Glomerular visceral epithelial cell (primary cell): ENCODE results near the gene ATP5PD.
"Not testable (repeated sequence)": the region's sequence is repeated elsewhere in the genome, so short reads cannot be mapped to it uniquely, and the experiment has no call there.

Experiments used
- DNase-seq: peaks from one replicate; pipeline ENCODE4 v3.0.0-alpha.2; 2016; ENCODE audit errors: extremely low spot score

The ATP5PD gene

DNA sequence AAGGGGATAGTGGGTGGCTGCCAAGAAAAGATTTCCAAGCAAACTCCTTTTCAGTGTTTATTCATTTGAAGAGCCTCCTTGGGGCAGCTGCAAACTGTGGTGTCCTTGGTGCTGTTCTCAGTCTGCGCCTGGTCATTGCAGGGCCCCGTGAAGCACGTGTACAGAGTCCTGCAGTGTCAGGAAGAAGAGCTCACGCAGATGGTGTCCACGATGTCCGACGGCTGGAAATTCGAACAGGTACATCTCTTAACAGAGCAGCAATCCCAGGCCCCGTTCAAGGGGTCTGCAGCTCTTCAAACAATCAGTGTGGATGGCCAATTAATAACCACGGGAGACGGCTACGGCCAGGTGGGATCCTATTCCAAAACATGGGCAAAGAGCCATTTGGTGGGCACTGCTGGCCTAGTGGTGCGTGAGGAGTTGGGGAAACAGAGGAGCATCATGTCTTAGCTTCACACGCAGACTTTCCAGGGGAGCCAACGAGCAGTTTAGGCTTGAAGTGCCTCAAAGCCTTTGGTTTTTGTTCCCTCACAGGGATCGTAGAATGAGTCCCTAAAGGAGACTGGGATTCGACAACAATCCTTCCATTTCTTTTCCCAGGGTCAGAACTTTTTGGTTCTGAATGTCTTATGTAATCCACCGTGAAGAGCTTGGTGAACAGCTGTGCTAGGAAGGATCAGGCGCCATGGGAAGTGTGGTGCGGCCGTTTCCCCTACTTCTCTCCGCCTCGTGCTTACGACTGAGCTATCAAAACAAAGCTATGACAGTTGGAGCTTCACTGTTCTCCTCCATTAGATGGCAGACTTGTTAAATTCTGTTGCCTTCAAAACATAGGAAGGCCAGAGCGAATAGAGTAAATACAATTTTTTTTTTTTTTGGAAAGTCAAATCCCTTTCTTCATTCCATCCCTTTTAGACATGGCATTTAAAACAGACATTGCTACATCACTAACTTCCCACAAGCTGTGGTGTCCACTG lies 12.9 kb upstream of the ATP5PD start:
- peak; percentile 17 for DNase-seq

DNA sequence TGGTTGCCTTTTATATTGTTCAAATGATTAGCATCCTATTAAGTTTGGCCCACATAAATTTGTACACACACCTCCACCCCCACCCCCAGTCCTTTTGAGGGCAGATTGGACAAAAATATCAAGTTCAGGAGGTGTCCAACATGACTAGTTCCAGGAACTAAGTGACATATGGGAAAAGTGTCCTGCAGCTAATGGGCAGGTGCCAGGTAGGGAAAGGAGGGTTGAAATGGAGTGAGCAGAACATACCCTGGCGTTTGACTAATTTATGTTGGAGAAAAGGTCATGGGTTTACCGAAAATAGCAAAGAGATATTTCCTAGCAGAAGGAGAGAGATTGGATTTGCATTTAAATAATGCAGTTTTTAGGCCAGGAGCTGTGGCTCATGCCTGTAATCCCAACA lies 5.2 kb upstream of the ATP5PD start:
- DNase-seq: no peak

DNA sequence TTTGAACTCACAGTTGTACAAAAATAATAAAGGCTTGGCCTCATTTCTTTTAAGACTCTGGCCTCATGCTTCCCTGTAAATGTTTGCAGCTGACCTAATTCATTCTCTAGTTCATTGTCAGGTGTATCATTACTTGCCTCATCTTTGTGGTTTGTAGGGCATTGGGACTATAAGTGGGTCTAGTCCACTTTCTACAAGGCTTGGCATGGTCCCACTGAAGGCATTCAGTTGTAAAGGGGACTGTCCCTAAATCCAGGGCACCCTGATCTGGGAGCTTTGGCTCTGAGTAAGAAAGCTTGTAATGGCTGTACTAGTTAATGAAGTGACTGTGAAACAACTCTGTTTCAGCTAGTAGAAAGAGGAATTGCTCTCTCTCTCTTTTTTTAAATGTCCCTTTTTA lies 2.9 kb upstream of the ATP5PD start:
- DNase-seq: no peak

- DNase-seq: no peak
These were observed 2.3 kb upstream of the ATP5PD start for GRCh38 chr17:75049057-75049456.

DNA sequence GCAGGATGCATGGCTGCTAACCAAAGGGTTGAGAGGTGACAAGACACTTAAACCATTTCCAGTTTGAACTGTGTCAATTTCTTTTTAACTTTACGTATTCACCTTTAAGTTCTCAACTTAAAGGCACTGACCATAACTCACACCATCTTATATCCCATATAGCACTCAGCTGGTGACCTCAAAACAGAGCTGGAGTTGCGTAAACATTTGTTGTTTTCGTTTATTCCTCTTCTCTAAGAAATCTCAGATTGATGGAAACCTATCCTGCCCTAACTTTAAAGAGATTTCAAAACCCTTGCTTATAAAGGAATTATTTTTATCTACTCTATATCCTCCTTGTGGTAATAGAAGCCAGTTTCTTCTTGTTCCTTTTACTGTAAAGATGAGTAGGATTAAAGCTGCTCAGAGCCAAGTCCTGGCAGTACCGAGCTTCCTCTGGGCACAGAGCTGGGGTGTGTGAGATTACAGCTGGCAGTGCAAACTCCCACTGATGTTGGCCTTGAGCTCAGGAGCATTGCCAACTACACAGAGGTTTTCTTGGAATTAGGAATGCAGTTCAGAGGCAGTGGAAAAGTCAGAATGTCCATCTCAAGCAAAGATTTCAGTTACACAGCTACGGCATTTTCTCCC lies 1.6 kb upstream of the ATP5PD start:
- no peak for DNase-seq

DNA sequence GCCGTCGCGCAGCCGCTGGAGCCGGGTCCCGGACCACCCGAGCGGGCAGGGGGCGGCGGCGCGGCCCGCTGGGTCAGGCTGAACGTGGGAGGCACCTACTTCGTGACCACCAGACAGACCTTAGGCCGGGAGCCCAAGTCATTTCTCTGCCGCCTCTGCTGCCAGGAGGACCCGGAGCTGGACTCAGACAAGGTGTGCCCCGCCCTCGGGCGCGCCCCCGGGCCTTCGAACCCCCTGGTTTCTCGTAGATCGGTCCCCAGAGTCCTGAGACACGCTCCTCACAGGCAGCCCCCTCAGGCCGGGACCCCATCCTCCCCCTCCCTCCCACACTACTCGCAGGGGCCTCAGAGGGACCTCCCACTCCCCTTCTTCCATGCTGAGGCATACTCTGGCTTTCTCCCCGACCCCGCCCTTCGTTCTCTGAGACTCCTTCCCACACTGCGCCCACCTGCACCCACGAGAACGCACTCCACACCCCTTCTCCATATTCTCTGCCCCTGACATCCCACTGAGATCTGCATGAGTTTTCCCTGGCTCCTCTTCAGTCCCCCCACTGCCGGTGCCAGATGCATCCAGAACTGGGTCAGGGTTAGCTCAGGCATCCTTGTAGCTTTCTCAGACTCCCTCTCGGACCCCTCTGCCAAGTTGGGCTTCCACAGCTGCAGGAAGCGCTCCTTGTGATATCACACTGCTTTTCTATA lies 779 bp upstream of the ATP5PD start:
- DNase-seq: peak; percentile 18

DNA sequence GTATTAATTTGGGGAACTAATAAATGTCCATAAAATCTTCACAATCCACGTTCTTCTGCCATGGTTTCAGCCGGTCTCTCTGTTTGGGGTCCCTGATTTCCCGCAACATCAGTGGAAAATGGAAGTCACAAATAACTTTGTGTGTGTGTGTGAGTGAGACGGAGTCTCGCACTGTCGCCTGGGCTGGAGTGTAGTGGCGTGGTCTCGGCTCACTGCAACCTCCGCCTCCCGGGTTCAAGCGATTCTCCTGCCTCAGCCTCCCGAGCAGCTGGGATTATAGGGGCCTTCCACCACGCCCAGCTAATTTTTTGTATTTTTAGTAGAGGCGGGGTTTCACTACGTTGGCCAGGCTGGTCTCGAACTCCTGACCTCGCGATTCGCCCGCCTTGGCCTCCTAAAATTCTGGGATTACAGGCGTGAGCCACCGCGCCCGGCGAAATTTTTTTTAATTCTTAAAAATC lies 793 bp downstream of the ATP5PD start:
- DNase-seq: not testable (repeated sequence)

DNA sequence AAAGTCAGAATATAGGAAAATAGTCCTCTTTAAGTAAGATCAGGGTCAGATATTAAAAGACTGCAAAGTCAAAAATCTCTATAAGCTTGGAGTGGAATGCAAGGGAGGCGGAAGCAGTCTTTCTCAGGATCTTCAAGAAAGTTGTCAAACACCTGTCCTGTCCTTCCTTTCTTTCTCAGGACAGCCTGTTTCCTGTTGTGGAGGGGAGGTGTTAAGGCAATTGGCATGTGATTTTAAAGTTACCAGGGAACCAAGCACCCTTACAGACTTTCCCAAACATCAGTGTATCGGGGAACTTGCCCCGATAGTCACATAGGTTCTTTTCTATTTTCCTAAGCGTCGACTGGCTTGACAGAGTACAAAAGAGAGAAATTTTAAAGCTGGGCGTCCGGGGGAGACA lies 2.1 kb downstream of the ATP5PD start:
- DNase-seq: no peak

DNA sequence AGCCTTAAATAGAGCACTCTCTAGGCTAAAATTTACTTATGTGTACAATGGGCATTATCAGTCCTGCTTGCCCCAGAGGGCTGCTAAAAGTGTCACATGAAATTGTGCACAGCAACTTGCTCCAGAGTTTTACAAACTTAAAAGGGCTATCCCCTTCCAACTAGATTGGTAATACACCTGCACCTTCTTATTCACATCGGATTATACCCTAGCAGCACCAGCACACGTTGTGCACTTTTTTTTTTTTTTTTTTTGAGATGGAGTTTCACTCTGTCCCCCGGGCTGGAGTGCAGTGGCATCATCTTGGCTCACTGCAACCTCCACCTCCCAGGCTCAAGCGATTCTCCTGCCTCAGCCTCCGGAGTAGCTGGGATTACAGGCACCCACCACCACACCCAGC lies 3.0 kb downstream of the ATP5PD start:
- not testable (repeated sequence) for DNase-seq

DNA sequence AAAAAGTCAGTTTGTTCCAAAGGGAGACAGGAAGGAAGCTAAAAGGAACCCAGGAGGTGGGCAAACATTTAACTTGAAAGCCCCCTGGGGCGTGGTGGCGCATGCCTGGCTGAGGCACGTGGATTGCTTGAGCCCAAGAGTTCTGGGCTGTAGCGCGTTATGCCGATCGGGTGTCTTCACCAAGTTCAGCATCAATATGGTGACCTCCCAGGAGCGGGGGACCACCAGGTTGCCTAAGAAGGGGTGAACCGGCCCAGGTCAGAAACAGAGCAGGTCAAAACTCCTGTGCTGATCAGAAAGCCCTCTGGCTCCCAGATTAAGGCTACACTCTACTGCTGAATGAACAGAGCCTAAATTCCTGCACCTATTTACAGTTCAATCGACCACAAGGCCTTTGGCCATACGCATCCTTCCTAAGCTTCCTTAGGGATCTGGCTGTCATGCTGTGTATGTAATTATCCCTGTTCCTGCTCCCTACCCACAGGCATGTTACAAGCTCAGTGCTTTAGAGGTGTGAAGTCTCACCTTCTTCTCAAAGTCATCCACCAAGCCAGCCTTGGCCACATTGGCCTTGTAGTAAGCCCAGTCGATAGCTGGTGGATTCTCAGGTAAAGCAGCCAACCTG lies 5.0 kb downstream of the ATP5PD start:
- DNase-seq: no peak

GRCh38 chr17:75039238-75039637 lies 7.5 kb downstream of the ATP5PD start:
- DNase-seq: no peak

DNA sequence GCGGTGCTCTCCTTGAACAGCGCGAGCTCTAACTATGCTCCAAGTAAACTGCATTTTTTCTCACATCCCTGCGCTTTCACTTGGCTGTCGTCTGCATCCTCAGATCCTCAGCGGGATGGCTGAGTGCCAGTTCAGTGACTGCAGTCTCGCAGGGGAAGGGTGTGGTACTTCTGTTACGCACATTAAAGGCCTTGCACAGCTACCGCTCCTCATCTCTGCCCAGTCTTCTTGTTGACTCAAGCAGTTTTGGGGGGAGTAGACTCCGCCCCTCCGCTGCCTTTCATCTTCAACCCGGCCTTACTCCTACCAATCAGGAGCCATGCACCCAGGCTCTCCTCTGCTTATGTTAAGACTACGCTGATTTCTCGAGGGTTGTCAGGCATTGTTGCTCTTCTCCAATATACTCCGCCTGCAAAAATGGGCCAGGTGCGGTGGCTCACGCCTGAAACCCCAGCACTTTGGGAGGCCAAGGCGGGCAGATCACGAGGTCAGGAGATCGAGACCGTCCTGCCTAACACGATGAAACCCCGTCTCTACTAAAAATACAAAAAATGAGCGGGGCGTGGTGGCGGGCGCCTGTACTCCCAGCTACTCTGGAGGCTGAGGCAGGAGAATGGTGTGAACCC lies 10.0 kb downstream of the ATP5PD start:
- DNase-seq: no peak

GRCh38 chr17:75034236-75034908 lies 12.4 kb downstream of the ATP5PD start:
- DNase-seq: peak; percentile 93

DNA sequence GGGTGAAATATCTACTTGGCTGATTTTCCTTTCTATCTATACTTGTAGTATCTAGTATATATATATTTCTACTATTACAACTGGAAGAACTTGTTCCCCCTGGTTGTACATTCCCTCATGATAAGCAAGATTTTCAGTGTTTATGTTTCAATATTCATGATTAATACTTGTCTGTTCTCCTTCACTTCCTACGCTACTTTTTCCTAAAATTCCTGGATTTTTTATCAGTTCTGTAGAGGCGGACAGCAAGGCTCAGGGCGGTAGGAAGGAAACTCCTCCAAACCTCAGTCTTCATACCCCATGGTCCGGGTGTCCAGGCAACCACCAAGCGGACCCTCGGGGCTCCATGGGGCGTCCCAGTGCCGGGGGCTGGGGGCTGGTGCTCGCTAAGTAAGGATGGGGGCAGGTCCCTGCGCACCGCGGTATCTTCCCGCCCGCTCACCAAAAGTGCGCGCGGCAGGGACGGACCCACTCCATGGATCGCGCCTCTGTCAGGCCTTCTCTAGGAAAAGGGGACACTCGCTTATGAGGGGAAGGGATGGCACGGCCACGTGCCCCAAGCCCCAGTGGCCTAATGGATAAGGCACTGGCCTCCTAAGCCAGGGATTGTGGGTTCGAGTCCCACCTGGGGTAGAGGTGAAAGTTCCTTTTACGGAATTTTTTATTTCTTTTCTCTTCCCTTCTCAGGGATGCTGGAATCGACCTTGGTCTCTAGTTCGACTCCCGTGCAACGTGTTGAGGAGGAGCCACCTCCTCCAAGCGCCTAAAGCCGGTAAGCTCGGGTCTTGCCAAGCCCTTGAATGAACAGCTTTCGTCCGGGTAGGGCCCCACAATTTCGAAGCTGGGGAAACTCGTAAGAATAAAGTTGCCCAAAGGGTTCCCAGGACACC lies 13.2 kb downstream of the ATP5PD start:
- peak; percentile 96 for DNase-seq

DNA sequence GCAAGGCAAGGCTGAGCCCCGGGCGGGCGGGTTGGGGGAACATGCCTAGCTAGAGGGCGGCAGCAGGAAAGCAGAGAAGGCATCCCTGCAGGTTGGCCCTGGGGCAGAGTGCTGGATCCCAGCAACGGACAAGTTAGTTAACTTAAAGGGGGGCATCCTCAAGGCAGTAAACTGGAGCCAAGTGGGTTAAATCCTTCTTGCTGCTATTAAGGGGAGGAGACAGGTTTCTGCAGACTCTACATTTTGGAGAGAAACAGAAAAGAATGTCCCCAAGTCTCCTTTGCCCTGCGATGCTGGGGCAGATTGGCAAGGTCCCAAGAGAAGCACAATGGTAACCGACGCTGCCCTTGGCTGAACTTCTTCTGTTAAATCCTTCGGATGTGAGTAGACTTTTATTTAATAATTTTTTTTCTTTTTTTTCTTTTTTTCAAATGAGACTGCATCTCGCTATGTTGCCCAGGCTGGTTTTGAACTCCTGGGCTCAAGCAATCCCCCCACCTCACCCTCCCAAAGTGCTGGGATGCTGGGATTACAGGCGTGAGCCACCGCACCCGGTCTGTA lies 14.0 kb downstream of the ATP5PD start:
- DNase-seq: peak; percentile 22

GRCh38 chr17:75031972-75032719 lies 14.6 kb downstream of the ATP5PD start:
- DNase-seq: peak; percentile 70

GRCh38 chr17:75030161-75030560 lies 16.6 kb downstream of the ATP5PD start:
- no peak for DNase-seq

DNA sequence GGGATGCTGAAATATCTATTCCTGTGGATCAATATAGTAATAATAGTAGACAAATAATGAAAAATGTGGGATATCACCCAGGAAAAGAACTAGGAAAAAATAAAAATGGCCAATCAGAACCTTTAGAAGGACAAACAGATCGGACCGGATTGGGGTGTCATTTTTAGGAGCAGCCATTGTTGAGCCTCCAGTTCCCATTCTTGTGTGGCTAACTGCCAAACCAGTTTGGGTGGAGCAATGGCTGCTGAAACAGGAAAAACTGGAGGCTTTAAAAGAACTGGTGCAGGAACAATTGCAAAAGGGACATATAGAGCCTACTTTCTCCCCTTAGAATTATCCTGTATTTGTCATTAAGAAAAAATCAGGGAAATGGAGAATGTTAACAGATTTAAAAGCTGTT lies 20.1 kb downstream of the ATP5PD start:
- not testable (repeated sequence) for DNase-seq

DNA sequence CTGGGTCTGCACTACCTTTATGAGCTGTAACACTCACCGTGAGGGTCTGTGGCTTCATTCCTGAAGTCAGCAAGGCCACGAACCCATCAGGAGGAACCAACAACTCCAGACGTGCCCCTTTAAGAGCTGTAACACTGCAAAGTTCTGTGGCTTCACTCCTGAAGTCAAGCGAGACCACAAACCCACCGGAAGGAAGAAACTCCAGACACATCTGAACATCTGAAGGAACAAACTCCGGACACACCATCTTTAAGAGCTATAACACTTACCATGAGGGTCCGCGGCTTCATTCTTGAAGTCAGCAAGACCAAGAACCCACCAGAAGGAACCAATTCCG lies 21.4 kb downstream of the ATP5PD start:
- not testable (repeated sequence) for DNase-seq
